SIG-M5 treated with dmso at 0.1 percent for 504 hours (cell line): ENCODE results near the gene CSPG5.

Source experiments
- DNase-seq: peaks from one replicate; lab custom pipeline; 2025; ENCODE audit not compliant: unreplicated experiment; lab: John Stamatoyannopoulos, UW

Gene CSPG5, protein sequence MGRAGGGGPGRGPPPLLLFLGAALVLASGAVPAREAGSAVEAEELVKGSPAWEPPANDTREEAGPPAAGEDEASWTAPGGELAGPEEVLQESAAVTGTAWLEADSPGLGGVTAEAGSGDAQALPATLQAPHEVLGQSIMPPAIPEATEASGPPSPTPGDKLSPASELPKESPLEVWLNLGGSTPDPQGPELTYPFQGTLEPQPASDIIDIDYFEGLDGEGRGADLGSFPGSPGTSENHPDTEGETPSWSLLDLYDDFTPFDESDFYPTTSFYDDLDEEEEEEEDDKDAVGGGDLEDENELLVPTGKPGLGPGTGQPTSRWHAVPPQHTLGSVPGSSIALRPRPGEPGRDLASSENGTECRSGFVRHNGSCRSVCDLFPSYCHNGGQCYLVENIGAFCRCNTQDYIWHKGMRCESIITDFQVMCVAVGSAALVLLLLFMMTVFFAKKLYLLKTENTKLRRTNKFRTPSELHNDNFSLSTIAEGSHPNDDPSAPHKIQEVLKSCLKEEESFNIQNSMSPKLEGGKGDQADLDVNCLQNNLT

DNA sequence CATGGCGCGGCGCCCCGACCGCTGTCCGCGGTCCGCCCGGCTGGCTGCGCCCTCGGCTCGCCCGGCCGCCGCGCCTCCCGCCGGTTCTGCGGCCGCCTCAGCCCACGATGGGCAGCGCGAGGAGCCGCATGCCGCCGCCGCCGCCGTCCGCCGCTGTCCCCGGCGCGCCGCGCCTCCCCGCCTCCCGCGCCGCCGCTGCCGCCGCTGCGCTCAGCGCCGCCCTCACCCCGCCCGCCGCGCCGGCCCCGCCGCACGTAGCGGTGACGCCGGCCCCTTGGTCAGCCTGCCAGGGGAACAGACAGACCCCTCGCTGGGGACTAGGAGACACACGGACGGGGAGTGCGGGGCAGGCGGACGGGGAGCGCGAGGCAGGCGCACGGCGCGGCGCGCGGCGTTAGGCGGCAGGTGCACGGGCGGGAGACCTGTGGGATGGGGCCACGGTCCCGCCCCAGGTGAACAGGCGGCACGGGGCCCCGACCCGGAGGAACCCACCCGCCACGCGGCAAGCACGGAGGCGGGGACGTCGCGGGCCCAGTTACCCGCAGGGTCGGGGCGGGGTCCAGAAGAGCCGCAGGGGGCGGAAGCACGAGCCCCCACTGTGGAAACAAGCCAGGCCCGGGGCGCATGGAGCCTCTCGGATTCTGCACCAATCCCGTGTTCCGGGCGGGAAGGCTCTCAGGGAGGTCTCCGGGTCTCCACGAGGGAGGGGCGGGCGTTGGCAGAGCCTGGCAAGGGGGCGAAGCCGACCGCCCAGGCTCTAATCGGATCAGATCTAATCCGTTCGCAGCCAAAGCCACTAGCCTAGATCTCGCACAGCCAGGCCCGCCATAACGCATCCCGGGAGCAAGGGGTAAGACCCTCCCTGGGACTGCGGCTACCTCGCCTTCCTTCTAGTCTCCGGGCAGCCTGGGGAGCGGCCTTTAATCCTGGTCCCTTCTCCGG lies at the start of gene CSPG5:
CSPG5 (minus strand) TSS at position 175 of the 942 bp plus-strand sequence; CDS start at position 3, 172 bp downstream.
- no peak for DNase-seq

DNA sequence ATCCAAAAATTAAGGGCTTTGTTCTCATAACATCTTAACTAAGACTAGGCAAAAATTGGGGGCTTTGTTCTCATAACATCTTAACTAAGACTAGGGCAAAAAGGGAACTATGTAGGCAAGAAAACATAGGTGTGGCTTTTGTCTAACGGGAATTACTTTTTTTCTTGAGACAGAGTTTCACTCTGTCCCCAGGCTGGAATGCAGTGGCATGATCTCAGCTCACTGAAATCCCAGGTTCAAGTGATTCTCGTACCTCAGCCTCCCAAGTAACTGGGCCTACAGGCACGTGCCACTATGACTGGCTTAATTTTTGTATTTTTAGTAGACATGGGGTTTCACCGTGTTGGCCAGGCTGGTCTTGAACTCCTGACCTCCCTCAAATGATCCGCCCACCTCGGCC lies 49.8 kb upstream of the CSPG5 start:
- DNase-seq: no peak

DNA sequence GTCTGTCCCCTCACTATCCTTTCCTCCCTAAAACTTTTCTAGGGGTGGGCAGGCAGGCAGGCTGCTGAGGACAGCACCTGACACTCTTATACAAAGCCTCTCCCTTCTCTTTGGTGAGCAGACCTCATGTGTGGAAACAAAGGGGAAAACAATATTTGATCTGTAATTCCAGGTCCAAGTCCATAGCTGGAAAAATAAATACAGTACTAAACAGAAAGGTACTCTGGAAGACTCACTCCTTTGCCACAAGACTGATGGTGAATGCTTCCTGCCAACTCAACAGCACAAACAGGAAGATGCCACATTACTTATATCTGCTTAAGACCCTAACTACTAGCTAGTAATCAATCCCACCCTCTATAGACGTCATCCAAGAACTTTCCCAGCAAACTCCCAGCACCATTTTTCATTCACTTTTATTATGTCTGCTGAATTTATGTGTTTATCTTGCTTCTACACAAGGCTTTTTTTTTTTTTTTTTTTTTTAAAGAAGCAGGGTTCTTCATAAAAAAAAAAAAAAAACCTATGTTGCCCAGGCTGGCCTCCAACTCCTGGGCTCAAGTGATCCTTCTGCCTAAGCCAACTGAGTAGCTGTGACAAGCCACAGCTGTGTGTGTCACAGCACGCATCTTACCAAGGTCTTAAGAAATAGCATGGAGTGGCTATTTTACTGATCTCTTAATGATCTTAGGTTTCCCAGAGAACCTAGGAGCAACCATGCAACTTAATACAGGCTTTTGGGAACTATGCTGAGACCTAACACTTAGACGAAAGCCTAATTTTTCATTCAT lies 44.2 kb upstream of the CSPG5 start:
- DNase-seq: no peak

DNA sequence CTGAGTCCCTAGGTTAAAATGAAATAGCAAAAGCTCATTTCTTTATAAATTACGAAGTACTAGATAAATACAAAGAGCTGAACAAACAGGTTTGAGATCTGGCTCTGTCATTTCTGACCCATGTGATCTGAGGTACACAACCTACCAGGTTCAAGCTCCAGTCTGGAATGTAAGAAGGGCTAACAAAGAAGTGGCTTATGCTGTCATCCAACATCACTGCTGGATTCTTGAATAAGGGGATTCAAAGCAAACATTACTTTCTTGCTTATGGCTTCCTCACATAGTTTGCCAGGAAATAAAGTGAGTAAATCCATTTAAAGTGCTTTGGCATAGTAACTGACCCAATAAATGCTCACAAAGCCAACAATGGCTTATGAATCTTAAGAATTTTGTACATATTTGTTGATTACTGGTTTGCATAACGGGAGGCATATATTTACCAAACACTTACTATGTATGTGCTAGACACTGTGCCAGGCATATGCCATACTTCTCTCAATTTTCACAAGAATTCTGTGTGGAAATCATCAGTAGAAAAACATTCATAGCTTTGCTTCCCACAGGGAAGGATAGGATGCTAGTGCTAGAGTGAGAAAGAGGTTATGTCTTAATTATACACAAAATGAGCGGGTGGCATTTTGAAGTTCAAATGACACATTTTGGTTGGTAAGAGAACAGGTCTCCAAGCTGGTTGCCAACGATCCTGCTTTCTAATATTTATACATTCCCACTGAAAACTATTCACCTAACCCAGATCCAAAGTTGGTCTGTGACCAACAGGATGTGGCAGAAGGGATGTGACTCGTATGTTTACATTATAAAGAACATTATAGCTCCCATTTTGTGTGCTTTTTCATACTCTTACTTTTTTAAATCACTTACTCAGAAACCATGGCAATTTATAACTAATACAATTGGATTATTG lies 38.7 kb upstream of the CSPG5 start:
- no peak for DNase-seq

DNA sequence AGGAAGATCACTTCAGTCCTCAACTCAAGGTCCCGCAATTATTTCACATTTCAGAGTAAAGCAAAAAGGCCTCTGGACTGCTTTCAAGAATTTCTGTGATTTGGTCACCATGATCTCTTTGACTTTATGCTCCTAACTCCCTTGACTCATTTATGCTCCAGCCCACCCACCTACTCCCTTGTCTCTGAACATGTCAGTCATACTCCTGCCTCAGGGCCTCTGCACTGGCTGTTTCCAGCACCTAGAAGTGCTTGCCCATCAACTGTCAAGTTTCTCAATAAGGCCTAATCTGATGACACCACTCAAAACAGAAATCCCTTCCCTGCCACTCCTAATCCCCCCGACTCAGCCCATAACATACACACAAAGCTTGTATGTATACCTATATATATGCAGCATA lies 36.1 kb upstream of the CSPG5 start:
- DNase-seq: no peak

DNA sequence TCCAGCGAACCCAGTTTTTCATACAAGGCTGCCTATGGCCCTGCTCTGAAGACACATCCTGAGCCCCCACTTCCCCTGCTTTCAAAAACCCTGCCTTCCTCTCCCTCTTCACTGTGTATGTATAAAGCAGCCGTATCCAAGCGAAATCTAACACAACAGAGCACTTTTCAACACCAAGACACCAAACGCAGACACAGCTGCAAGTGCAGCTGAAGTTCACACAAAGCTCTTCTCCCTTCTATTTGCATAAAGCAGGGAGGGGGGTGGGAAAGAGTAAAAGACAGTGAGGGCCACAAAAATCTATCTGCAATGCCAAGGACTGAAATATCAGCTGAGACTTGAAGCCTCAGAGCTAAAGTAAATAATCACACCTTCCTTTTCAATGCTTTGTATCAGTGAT lies 35.1 kb upstream of the CSPG5 start:
- DNase-seq: no peak

DNA sequence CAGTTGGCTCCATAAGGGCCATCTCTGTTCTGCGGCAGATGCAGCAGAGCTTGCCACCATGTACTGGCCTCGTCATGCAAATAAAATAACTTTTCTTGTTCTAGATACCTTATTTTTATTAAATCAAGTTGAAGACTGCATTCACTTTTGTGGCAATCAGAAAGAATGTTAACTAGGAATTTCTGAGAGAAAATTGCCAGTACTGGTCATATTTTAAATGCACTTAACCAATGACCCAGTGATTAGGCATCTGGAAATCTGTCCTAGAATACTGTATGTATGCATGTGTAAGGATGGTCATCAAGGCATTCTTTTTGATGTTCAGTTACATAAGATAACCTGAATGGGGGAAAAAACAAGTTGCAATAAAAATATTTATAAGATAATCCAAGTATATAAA lies 34.2 kb upstream of the CSPG5 start:
- DNase-seq: no peak

DNA sequence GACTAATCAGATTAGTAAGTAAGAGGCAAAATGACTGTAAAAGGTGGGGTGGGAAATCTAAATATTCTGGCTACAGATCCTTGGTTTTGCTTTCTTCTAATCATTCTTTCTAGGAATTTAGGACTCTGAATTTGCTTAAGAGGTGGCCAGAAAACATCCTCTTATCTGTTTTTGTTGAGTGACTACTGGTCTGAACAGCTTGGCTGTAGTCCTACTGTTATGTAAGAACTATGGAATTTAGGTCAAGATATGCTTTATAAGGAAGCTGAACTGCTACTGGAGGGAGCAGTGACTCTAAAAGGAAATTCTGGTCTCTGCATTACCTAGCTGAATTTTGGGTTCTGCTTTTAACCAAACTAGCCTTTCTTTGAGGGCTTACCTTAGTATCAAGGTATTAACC lies 33.5 kb upstream of the CSPG5 start:
- DNase-seq: no peak

DNA sequence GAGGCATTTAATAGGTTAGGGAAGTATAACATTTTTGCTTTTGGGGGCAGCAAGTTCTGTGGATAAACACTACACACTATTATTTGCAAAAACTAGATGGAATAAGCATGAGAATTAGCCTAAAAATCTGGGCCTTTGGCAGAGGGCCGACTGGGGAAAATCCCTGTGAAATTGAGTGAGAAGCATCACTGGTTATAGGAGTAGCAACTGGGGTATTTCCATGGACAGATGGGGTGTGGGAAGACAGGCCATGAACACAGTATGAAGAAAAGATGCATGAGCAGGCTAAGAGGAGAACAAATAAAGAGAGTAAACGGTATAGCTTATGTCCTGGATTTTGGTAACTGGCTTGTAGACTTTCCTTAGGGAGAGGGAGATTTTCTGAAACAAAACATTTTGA lies 32.9 kb upstream of the CSPG5 start:
- no peak for DNase-seq

DNA sequence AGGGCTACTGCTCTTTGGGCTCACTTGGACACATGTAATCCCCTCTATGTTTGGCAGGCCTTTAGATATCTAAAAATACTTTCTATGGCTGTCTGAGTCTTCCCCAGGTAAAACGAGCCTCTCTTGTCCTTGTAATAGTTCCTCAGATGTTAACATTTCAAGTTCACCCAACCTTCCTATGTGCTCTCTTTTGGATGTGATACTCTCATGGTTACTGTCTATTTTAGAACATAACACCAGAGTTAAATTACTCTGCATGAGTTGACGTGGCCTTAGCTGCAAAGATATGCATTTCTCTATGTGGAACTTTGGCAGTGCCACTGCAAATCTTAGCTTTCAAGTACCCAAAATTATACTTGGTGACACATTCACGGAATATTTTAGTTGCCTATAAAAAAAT lies 31.9 kb upstream of the CSPG5 start:
- no peak for DNase-seq

DNA sequence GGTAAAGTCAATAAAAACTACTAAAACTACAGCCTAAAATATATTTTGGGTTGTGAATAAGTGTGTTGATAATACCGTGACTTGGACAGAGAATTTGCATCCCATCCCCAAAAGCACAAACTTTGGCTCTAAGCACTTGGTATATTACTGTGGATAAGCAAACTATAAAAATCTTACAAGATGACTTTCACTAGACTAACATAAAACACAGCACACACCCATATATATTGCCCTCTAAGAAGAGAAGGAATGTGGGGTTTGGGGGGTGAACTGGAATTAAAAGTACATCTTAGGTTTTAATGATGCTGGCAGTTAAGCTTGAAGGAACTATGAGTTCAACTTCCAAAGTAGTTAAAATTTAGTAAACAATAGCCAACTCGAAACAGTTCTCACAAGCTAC lies 28.7 kb upstream of the CSPG5 start:
- DNase-seq: no peak

DNA sequence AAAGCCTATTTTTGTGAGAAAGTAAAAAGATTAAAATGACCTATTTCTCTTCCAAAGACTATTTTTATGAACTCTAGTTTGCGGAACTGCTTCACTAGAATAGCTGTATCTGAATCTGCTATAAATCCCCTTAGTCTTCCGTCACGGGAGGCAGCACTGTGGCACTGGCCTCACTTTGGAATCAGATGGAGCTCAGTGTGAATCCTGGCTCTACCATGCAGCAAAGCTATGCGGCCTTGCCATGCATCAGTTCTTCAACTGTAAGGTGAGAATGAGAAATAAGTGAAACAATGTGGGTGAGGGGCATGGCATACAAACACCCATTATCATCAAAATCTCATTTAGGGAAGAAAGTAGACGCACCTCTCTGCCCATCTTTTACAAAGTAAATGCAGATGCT lies 27.5 kb upstream of the CSPG5 start:
- no peak for DNase-seq

DNA sequence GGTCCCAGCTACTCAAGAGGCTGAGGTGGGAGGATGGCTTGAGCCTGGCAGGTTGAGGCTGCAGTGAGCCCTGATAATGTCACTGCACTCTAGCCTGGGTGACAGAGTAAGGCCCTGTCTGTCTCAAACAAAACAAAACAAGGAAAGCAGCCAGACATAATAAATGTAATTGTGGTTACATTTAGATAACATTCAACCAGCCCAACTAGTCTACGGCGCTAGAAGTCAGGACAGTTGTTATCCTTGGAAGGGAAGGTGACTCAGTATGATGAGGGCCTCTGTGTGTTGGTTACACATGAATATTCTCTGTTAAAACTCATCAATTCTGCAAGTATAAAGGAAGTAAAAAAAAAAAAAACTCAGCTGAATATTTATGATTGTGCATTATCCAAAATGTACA lies 27.0 kb upstream of the CSPG5 start:
- no peak for DNase-seq

DNA sequence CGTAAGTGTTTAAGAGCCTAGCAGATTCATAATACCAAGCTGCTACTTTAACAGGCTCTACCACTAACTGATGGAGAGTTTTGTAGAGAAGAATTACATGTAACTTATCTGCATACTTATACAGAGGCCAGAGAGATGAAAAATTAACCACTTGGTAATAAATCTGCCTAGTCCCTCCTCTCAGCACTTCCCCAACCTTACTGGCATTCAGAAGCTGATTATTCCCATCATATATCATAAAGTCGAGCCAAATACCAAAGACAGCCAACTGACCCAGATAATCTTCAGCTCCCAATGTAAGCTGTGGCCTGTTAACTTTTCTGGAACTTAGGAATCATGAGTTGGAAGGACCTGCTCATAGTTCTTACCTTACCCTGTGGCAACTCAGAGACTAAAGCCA lies 25.5 kb upstream of the CSPG5 start:
- no peak for DNase-seq

DNA sequence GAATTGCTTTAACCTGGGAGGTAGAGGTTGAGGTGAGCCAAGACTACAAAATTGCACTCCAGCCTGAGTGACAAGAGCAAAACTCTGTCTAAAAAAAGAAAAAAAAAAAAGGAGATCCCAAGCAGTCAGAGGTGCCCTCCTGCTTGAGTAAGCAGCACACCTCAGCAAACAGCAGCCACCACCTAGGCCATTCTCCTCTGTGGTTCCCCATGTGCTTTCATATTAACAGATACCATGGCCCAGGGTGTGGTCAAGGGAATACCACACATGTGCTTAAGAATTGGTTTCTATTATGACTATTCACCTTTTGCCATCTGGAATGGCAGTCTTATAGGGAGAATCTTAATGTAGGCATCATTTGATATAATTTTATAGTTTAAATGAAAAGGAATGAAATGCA lies 24.7 kb upstream of the CSPG5 start:
- no peak for DNase-seq

DNA sequence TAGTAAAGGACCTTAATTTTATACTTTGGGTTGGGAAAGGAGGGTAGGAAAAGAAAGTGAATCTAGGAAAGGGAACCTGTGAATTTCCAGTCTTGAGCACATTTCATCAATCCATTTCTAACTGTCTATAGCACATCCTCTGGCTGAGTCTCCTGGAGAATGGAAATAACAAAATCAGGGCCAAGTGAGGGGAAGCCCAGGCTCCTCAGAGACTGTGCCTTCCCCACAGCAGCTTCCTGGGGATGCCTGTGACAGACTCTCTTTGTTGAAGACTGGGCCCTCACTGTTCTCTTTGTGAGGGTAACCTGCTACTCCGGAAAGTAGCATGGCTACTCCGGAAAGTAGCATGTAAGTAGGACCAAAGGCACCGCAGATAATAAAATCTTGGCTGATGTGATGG lies 22.6 kb upstream of the CSPG5 start:
- DNase-seq: no peak

DNA sequence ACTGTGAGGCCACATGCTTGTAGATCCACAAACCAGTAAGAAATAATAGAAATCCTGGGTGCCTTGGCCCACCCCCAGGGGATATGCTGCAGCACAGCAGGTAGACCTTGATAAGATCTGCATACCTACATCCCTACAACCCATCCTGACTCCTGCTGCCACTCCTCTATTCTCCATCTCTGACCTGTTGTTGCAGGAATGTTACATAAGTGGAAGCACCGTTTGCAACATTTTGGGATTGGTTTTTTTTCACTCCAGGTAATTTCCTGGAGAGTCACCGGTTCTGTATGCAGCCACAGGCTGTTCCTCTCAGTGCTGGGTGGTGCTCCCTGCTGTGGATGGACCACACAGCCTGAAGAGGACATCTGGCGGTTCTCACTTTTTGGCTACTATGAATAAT lies 16.1 kb upstream of the CSPG5 start:
- DNase-seq: no peak

DNA sequence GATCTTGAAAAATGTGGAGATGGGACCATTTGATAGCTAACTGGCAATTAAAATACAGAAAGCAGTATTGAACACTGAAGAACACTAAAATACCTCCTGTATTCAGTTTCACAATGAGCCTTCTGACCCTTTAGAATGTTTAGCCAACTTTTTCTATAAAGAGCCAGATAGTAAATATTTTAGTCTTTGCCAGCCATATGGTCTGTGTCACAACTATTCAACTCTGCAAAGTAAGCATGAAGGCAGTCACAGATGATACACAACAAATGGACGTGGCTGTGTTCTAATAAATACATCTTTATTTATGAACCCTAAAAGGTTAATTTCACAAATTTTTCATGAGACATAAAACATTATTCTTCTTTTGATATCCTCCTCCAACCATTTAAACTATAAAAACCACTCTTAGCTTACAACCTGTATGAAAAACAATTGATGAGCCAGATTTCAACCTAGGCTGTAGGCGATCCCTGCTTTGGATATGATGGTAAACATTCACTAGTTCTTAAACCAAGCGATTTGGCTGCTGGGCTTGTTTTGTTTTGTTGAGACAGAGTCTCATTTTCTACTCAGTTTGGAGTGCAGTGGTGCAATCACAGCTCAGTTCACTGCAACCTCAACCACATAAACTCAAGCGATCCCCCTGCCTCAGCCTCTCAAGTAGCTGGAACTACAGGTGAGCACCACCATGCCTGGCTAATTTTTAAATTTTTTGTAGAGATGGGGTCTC lies 13.6 kb upstream of the CSPG5 start:
- DNase-seq: no peak

DNA sequence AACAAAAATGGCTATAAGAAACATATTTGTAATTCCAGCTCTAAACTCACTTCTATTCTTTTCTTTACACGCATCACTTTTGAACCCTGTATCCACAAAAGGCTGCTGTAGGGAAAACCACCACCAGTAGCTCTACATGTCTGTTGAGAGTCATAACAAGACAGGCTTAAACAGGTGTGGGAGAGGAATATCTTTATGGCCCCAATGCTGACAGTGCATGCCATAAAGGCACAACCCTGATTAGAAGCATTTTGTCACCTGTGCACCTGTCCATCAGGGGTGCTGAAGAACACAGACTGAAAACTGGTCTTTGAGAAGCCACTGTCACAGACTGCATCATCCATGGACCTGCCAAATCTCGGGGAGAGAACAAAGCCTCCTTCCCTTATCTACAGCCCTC lies 11.6 kb upstream of the CSPG5 start:
- DNase-seq: no peak
